Ammon's horn (tissue), 1 donor: ENCODE measurements around the gene SLC35G3.
"Not testable (repeated sequence)": the region's sequence is repeated elsewhere in the genome, so short reads cannot be mapped to it uniquely, and the experiment has no call there.

Experiments used
- DNase-seq: peaks from one replicate; pipeline ENCODE4 v3.0.0-alpha.2; 2016; ENCODE audit warnings: low spot score

The SLC35G3 gene

DNA sequence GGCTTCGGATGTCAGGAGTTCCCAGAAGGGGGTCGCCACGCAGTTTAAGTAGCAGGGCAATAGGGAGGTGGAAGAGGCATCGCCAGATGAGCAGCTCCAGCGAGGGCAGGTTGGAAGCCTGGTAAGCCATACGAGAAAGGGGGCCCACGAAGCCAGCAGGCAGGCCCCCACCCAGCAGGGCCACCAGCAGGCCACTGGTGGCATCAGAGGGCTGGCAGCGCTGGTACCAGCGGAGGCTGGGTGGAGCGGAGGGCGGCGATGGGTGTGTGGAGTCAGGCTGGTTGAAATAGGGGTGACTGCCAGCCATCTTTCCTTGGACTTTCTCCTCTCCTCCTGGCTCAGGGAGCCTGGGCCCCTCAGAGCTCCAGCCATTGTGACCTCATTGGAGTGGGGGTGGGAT is at the start of gene SLC35G3:
Gene SLC35G3 (minus strand): TSS at position 393 of the 400 bp plus-strand sequence. CDS start 86 bp downstream, at position 307.
- not testable (repeated sequence) for DNase-seq

DNA sequence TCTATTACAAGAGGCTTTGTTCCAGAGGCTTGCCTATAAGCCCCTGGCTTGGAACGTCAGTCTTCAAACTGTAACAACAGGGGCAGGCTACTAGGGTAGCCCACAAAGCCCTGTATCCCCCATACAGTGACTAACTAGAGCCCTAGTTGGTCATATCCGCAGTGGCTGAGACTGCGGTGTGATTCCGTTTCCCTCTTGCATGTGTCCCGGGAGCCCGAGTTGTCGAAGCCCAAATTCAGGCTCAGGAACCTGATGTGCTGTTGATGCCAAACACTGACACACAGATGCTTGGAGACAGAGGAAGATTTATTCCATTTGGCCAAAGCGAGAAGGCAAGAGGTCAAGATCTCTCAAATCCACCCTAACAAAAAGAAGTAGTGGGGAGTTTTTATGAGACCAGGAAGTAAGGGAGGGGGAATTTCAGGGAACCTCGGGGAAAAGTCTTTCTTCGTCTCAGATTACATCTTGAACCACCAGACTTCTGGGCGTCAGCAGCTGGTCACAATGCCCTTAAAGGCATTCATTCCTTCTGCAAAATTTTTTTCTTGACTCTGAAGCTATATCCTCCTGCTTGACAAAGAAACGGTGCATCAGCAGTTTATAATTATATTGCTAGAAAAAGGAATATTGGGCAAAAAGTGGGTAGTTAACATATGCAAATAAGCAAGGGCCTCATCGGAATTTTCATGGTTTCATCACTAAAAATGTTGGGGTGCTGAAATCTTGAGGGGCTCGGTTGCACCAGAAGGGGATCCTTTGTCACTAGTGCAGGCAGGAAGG is 49.6 kb upstream of the SLC35G3 start:
- peak; percentile 35 for DNase-seq

DNA sequence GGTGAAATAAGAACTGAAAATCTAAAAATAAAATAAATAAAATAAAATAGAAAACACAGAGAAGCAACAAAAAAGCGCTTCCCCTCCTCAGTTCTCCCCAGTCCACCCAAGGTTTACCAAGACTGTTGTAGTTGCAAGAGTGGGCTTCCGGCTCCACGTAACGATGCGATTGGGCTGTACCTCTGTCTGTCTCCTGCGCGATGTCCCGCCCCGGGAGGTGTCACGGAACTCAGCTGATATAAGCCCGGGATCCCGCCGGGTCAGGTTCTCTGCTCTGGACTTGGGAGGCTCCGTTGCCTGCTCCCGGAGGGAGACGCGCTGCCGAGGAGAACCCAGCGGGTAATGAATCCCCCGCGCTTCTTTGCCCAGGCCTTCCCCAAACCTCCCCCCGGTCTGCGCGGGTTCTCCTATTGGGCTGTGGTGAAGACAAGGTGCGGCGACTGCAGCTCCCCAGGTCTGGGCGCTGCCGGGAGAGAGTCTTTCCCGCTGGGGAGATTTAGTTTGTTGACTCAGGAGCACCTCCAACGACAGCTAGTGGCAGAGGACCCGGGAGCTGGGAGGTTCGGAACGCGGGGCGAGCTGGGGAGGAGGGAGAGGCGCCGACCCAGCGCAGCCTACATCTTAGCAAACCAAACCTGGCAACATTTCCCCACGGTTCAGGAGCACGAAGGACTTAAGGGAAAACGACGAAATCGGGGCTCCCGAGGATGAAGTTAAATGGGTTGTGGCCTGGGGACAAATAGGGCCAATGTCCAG is 48.8 kb upstream of the SLC35G3 start, which contains the start of gene SLFN5:
Gene SLFN5 (plus strand): TSS at position 268 of the 756 bp plus-strand sequence. CDS start 15,619 bp downstream, outside the sequence.
- DNase-seq, result peak; percentile 94

- DNase-seq, result peak; percentile 18
Measured at GRCh38 chr17:35242158-35242804, 48.1 kb upstream of the SLC35G3 start.

DNA sequence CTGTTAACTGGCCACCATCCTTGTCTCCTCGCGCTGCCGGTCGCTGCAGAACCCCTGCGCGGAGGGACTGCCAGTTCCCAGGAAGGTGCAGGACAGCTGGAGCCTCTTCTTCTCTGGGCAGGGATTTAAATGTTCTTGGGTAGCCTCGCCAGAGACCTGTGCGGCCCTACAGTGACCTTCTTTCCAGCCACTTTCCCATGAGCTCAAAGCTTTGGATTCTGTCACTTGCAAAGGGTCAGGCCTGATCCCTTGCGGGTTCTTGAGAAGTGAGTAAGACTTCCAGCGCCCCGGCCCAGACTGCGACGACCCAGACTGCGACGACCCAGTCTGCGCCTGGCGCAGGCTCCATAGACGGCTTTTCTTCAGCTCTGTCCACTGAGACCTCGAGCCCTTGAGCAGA is 47.3 kb upstream of the SLC35G3 start:
- no peak for DNase-seq

DNA sequence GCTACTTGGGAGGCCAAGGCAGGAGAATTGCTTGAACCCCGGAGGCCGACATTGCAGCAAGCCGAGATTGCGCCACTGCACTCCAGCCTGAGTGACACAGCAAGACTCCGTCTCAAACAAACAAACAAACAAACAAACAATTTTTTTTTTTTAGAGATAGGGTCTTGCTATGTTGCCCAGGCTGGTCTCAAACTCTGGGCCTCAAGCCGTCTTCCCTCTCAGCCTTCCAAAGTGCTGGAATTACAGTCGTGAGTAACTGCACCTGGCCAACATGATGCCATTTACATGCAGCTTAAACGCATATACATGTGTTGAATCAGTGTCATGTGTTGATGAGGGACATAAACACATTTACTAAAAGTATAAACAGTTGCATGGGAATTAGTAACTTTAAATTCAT is 46.7 kb upstream of the SLC35G3 start:
- DNase-seq, result no peak

GRCh38 chr17:35239823-35240222 is 45.6 kb upstream of the SLC35G3 start:
- DNase-seq, result no peak

GRCh38 chr17:35238821-35239220 is 44.6 kb upstream of the SLC35G3 start:
- peak; percentile 20 for DNase-seq

GRCh38 chr17:35236821-35237220 is 42.6 kb upstream of the SLC35G3 start:
- no peak for DNase-seq

GRCh38 chr17:35235917-35236316 is 41.7 kb upstream of the SLC35G3 start:
- DNase-seq, result no peak

GRCh38 chr17:35235289-35235688 is 41.1 kb upstream of the SLC35G3 start:
- DNase-seq, result no peak

GRCh38 chr17:35234315-35234714 is 40.1 kb upstream of the SLC35G3 start:
- DNase-seq, result not testable (repeated sequence)

DNA sequence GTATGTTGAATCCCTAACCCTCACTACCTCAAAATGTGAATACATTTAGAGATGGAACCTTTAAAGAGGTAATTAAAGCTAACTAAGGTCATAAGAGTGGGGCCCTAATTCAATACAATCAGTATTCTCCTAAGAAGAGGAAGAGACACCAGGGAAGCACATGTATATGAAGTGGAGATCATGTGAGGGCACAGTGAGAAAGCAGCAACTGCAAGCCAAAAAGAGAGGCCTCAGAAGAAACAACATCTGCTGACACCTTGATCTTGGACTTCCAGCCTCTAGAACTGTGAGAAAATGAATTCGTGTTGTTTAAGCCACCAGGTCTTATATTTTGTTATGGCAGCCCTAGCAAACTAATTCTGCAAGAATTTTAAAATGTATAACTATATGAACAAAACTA is 35.4 kb upstream of the SLC35G3 start:
- DNase-seq, result no peak

GRCh38 chr17:35227546-35227945 is 33.4 kb upstream of the SLC35G3 start:
- no peak for DNase-seq

- DNase-seq, result no peak
Measured at GRCh38 chr17:35224436-35224835, 30.2 kb upstream of the SLC35G3 start.

DNA sequence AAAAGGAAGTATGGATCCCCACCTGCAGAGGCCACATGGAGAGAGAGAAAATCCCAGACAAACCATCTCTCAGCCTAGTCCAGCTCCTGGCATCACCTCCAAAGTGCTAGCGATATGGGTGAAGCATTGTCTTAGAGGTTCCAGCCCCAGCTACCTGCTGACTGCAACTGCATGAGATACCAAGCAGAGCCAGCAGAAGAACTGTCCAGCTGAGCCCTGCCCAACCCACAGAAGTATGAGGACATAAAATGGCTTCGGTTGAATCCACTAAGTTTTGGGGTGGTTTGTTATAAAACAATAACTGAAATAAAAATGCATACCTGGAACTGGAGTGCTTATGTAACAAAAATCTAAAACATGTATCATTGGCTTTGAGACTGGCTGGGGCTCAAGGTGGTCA is 28.3 kb upstream of the SLC35G3 start:
- DNase-seq, result no peak

DNA sequence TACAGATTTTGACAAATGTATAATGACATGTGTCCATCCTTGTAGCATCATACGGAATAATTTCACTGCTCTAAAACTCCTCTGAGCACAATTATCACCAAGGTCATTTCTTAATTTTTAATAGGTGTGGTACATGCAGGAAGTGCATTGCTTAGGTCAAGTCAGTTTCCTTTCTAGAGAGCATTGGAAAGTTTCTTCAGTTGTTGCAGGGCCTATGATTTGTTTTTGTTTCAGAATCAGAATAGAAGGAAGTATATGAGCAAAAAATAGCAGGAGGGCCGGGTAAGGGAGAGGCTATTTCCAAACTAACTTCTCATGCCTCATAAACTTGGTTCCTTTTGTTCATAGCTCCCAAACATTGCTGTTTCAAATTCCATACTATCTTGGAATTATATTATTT is 24.7 kb upstream of the SLC35G3 start:
- no peak for DNase-seq

GRCh38 chr17:35217107-35217506 is 22.9 kb upstream of the SLC35G3 start:
- DNase-seq, result no peak

DNA sequence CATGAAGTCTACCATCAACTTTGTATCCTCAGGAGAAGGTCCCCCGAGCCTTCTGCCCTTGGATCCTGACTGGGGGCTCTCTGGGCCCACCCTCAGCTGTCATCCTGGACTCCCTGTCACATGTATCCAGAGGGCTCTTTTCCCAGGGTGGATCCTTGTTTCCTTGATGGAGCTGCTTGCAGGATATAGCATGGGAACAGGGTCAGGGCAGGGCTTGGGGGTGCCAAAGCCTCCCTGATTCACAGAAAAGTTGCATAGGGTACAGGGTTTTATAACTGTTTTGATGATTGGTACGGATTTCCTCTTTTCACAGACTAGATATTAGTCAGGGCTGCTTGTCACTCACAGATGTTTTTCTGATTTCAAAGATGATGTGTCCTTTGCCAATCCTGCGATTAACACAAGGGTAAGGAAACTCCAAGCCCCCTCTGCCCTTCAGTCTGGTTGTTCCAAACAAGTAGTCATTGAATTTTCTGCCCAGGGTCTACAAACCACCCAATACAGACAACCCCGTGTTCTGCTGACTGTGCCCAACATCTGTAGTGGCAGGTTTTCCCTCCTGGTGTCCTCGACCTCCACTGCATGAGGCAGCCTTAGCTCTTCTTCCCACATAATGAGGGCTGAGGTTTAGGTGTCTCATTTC is 20.6 kb upstream of the SLC35G3 start:
- DNase-seq, result no peak

GRCh38 chr17:35214192-35214591 is 20.0 kb upstream of the SLC35G3 start:
- DNase-seq, result no peak

DNA sequence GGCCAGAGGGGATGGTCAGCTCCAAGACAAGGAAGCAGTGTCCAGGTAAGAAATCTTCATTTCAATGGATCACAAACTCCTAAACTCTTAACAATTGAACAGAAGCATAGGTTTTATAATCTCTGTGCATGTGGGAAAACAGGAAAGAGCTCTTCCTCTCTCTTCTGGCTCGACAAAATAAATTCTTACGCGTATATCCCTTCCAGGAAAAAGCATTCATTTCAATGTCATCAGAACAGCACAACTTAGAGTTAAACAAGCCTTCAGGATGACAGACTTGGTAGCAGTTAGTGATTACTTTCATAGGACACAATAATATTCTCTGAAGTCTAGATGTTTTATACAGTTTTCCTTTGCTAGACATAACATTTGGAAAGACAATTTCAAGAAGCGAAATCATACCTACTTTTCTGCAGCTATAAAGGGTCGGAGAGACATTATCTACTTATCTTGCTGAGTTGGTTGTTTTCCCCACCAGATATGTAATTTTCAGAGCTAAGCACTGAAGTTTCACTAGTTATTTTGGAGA is 19.3 kb upstream of the SLC35G3 start:
- no peak for DNase-seq

- DNase-seq, result no peak
Measured at GRCh38 chr17:35212668-35213067, 18.5 kb upstream of the SLC35G3 start.
